H1 (cell line): ENCODE measurements around the gene CAPN10. TPM values are rescaled to one million over a fixed set of nuclear protein-coding genes. Genes with fewer than 3 reads are reported as not detected.

Experiments used
- CTCF ChIA-PET: fragments of 300-600 bp; sonication (Branson Sonifier 250); formaldehyde crosslinking; loops from one replicate; lab custom pipeline; 2021; ENCODE audit not compliant: partially characterized antibody; lab: Charles Lee
- POLR2A ChIA-PET: fragments of 300-600 bp; sonication (Branson Sonifier 250); formaldehyde crosslinking; loops from one replicate; lab custom pipeline; 2021; ENCODE audit warnings: inconsistent platforms; ENCODE audit not compliant: partially characterized antibody; lab: Charles Lee
- DNase-seq, 2 experiments: peaks; one replicate each; pipeline versions ENCODE4 v3.0.0 to v3.0.0-alpha.2; 2010 to 2022; ENCODE audit warnings: low spot score in 2 of 2, low read depth in 1 of 2, mixed read lengths in 1 of 2
- FAIRE-seq: peaks from 2 replicates; lab custom pipeline; 2011; peaks lifted over from hg19 to GRCh38; lab: Jason Lieb, UNC
- H2AFZ ChIP-seq: 2 replicates; pipeline ENCODE4 v1.8.1; 2012; ENCODE audit warnings: low read length, inconsistent platforms
- H2AK5ac ChIP-seq: 2 replicates; pipeline ENCODE4 v1.6.1; 2013; ENCODE audit warnings: low read depth, low read length
- H2BK120ac ChIP-seq: replicated peaks from 2 replicates; pipeline ENCODE3; 2013; ENCODE audit warnings: low read depth, low read length, inconsistent platforms
- H2BK12ac ChIP-seq: 2 replicates; pipeline ENCODE4 v1.6.1; 2013; ENCODE audit warnings: low read depth, low read length
- H2BK15ac ChIP-seq: 2 replicates; pipeline ENCODE4 v1.6.1; 2013; ENCODE audit warnings: low read length
- H2BK20ac ChIP-seq: 2 replicates; pipeline ENCODE4 v1.6.1; 2013; ENCODE audit warnings: low read length
- H2BK5ac ChIP-seq: 2 replicates; pipeline ENCODE4 v1.6.1; 2013; ENCODE audit warnings: low read depth, low read length
- H3K14ac ChIP-seq: 2 replicates; pipeline ENCODE4 v1.6.1; 2013; ENCODE audit warnings: inconsistent platforms; ENCODE audit not compliant: insufficient read length
- H3K18ac ChIP-seq: 2 replicates; pipeline ENCODE4 v1.6.1; 2013; ENCODE audit warnings: low read length; ENCODE audit errors: extremely low read depth
- H3K23ac ChIP-seq: 2 replicates; pipeline ENCODE4 v1.6.1; 2013; ENCODE audit warnings: inconsistent platforms; ENCODE audit not compliant: insufficient read length
- H3K23me2 ChIP-seq: 2 replicates; pipeline ENCODE4 v1.6.1; 2013; ENCODE audit warnings: low read depth, low read length
- H3K27ac ChIP-seq: 2 replicates; pipeline ENCODE4 v1.6.1; 2011; ENCODE audit warnings: low read depth, low read length, inconsistent platforms
- H3K27me3 ChIP-seq, 4 experiments: replicated peaks in 1 of 4; 1 replicate in 1 of 4; 2 replicates in 3 of 4; pipeline versions ENCODE4 v1.6.1 to v1.8.1; 2011 to 2013; ENCODE audit warnings: low read length in 3 of 4, mild to moderate bottlenecking in 3 of 4, inconsistent platforms in 2 of 4, mixed read lengths in 2 of 4, moderate library complexity in 1 of 4; ENCODE audit not compliant: control insufficient read depth in 3 of 4, insufficient read depth in 3 of 4; ENCODE audit errors: extremely low read depth in 1 of 4
- H3K36me3 ChIP-seq, 4 experiments: 2 replicates each; pipeline versions ENCODE4 v1.6.1 to v1.8.1; 2011 to 2013; ENCODE audit warnings: mild to moderate bottlenecking in 4 of 4, low read length in 3 of 4, moderate library complexity in 2 of 4, control low read depth in 1 of 4, inconsistent platforms in 1 of 4; ENCODE audit not compliant: insufficient read depth in 4 of 4, control insufficient read depth in 2 of 4
- H3K4ac ChIP-seq: replicated peaks from 2 replicates; pipeline ENCODE3; 2013; ENCODE audit warnings: low read length, low read depth, mixed read lengths, inconsistent platforms; ENCODE audit not compliant: insufficient read length
- H3K4me1 ChIP-seq, 4 experiments: replicated peaks in 1 of 4; 1 replicate in 1 of 4; 2 replicates in 3 of 4; pipeline versions ENCODE4 v1.6.1 to v1.8.1; 2011 to 2013; ENCODE audit warnings: low read length in 3 of 4, inconsistent platforms in 2 of 4, mixed read lengths in 1 of 4; ENCODE audit not compliant: insufficient read depth in 4 of 4, control insufficient read depth in 3 of 4
- H3K4me2 ChIP-seq, 2 experiments: 2 replicates each; pipeline versions ENCODE4 v1.6.1 to v1.8.1; 2011 to 2013; ENCODE audit warnings: low read depth in 2 of 2, low read length in 2 of 2, control low read depth in 1 of 2, inconsistent platforms in 1 of 2, mild to moderate bottlenecking in 1 of 2; ENCODE audit not compliant: insufficient read depth in 1 of 2
- H3K4me3 ChIP-seq, 4 experiments: fragments of 200-600, 300-600 bp in 1 of 4; sonication (generic), shearing (Covaris generic), sonication (Bioruptor Twin) in 1 of 4; 2 replicates each; pipeline versions ENCODE4 v1.5.1 to v1.8.1; 2011 to 2016; ENCODE audit warnings: low read length in 4 of 4, low read depth in 3 of 4, control low read depth in 2 of 4, inconsistent platforms in 2 of 4, mild to moderate bottlenecking in 2 of 4, mixed read lengths in 1 of 4, moderate library complexity in 1 of 4; ENCODE audit not compliant: insufficient read depth in 2 of 4; ENCODE audit errors: extremely low read depth in 1 of 4
- H3K56ac ChIP-seq: replicated peaks from 2 replicates; pipeline ENCODE3; 2013; ENCODE audit warnings: low read depth, mild to moderate bottlenecking, mixed read lengths, low read length, inconsistent platforms; ENCODE audit not compliant: insufficient read length
- H3K79me1 ChIP-seq: 2 replicates; pipeline ENCODE4 v1.6.1; 2013; ENCODE audit warnings: low read depth, low read length, control low read depth
- H3K79me2 ChIP-seq, 2 experiments: 2 replicates each; pipeline versions ENCODE4 v1.6.1 to v1.8.1; 2012 to 2013; ENCODE audit warnings: low read length in 2 of 2, mild to moderate bottlenecking in 2 of 2, inconsistent platforms in 1 of 2; ENCODE audit not compliant: insufficient read depth in 2 of 2, control insufficient read depth in 1 of 2
- H3K9ac ChIP-seq, 4 experiments: replicated peaks in 1 of 4; 1 replicate in 1 of 4; 2 replicates in 3 of 4; pipeline versions ENCODE4 v1.6.1 to v1.8.1; 2011 to 2013; ENCODE audit warnings: low read depth in 3 of 4, low read length in 3 of 4, control low read depth in 2 of 4, mild to moderate bottlenecking in 2 of 4, moderate library complexity in 2 of 4, inconsistent platforms in 1 of 4; ENCODE audit errors: extremely low read depth in 1 of 4
- H3K9me3 ChIP-seq, 2 experiments: 2 replicates each; pipeline versions ENCODE4 v1.6.1 to v1.8.1; 2012 to 2013; ENCODE audit warnings: mild to moderate bottlenecking in 2 of 2, moderate library complexity in 2 of 2, control low read depth in 1 of 2, inconsistent platforms in 1 of 2, low read depth in 1 of 2, low read length in 1 of 2, mixed read lengths in 1 of 2; ENCODE audit not compliant: insufficient read depth in 2 of 2
- H4K20me1 ChIP-seq, 2 experiments: replicated peaks in 1 of 2; 2 replicates each; pipeline versions ENCODE3 to v1.8.1; 2011 to 2013; ENCODE audit warnings: inconsistent platforms in 2 of 2, low read length in 2 of 2, mild to moderate bottlenecking in 1 of 2; ENCODE audit not compliant: insufficient read depth in 2 of 2, control insufficient read depth in 1 of 2
- H4K5ac ChIP-seq: 2 replicates; pipeline ENCODE4 v1.6.1; 2013; ENCODE audit warnings: low read length, low read depth, mixed read lengths, inconsistent platforms; ENCODE audit not compliant: insufficient read length
- H4K8ac ChIP-seq: 2 replicates; pipeline ENCODE4 v1.8.0; 2013; ENCODE audit warnings: mild to moderate bottlenecking, moderate library complexity, low read length, inconsistent platforms; ENCODE audit not compliant: insufficient read depth; ENCODE audit errors: extremely low read depth
- H4K91ac ChIP-seq: replicated peaks from 2 replicates; pipeline ENCODE3; 2013; ENCODE audit warnings: low read length, mixed read lengths, inconsistent platforms; ENCODE audit not compliant: insufficient read length
- BCL11A ChIP-seq, 2 experiments: IDR thresholded peaks; one replicate each; pipeline ENCODE4 v1.6.1; 2011; ENCODE audit warnings: low read depth in 2 of 2, low read length in 2 of 2, mild to moderate bottlenecking in 2 of 2
- CBX5 ChIP-seq: fragments of 300-800, 300-1000 bp; sonication (generic); IDR thresholded peaks from 2 replicates; pipeline ENCODE4 v1.7.1; 2016; ENCODE audit warnings: antibody characterized with exemption, low read length, low read depth
- HDAC2 ChIP-seq, 2 experiments: fragments of 300-600 bp in 1 of 2; sonication (generic) in 1 of 2; IDR thresholded peaks; 2 replicates each; pipeline ENCODE4 v1.6.1; 2011 to 2012; ENCODE audit warnings: low read depth in 2 of 2, low read length in 2 of 2, mild to moderate bottlenecking in 2 of 2, moderate library complexity in 2 of 2, borderline replicate concordance in 1 of 2, inconsistent platforms in 1 of 2
- JUN ChIP-seq: IDR thresholded peaks from 2 replicates; pipeline ENCODE4 v1.6.1; 2011; ENCODE audit warnings: low read depth, mild to moderate bottlenecking, improper control_type of control experiment, low read length
- NRF1 ChIP-seq: IDR thresholded peaks from 2 replicates; pipeline ENCODE4 v1.6.1; 2011; ENCODE audit warnings: mild to moderate bottlenecking, low read depth, low read length, improper control_type of control experiment
- PHF8 ChIP-seq: fragments of 200-600 bp; sonication (generic); conservative IDR thresholded peaks from 2 replicates; pipeline ENCODE4 v1.7.1; 2012; ENCODE audit warnings: low read depth, mild to moderate bottlenecking, inconsistent platforms, low read length, moderate library complexity
- RNF2 ChIP-seq: fragments of 200-900, 300-1000 bp; sonication (generic); IDR thresholded peaks from 2 replicates; pipeline ENCODE4 v1.7.1; 2016; ENCODE audit warnings: borderline replicate concordance, low read depth, mild to moderate bottlenecking, antibody characterized with exemption, low read length; ENCODE audit not compliant: poor library complexity, severe bottlenecking; ENCODE audit errors: missing control alignments
- SP1 ChIP-seq: IDR thresholded peaks from 2 replicates; pipeline ENCODE4 v1.6.1; 2011; ENCODE audit warnings: low read depth, low read length
- SP4 ChIP-seq: IDR thresholded peaks from 2 replicates; pipeline ENCODE4 v1.6.1; 2012; ENCODE audit warnings: low read length, inconsistent platforms
- TAF1 ChIP-seq: IDR thresholded peaks from 2 replicates; pipeline ENCODE4 v1.6.1; 2011; ENCODE audit warnings: mild to moderate bottlenecking, low read depth, low read length
- YY1 ChIP-seq: IDR thresholded peaks from 2 replicates; pipeline ENCODE4 v1.6.1; 2011; ENCODE audit warnings: low read depth, mild to moderate bottlenecking, low read length
- whole genome bisulfite sequencing, 2 experiments: shearing (Covaris generic) in 1 of 2; methylation state at CpG; one replicate each; pipeline versions ENCODE4 v1.1.6 to v1.1.7; 2013 to 2015; ENCODE audit warnings: low lambda C conversion rate in 2 of 2, mixed read lengths in 2 of 2, inconsistent platforms in 1 of 2, low coverage in 1 of 2, missing lambda C conversion rate in 1 of 2; ENCODE audit not compliant: insufficient replicate concordance in 2 of 2, insufficient coverage in 1 of 2, insufficient read length in 1 of 2; ENCODE audit errors: extremely low coverage in 1 of 2, missing lambda C conversion rate in 1 of 2; 5-methylcytosine and 5-hydroxymethylcytosine counted together
- polyA plus RNA-seq, 7 experiments: library from polyadenylated mRNA; depleted of rRNA in 3 of 7; stranded (reverse) in 5 of 7; unstranded in 2 of 7; fragments of >200 nt in 5 of 7; fragments of 200-250 nt in 2 of 7; gene quantifications; 1 replicate in 5 of 7; 2 replicates in 1 of 7; 4 replicates in 1 of 7; pipeline versions ENCODE4 v1.2.1 to v1.2.3, GENCODE V29; 2011 to 2013; ENCODE audit warnings: missing spikeins in 2 of 7, mixed read lengths in 2 of 7
- total RNA-seq: library from RNA; stranded (reverse); fragmentation: NEBNext Ultra II Directional; extraction: Animal tissue kit (Norgen Biotek cat#: 25700); gene quantifications from 2 replicates; pipeline ENCODE4 v1.2.1, GENCODE V29; 2021

CAPN10 gene
- total and polyA plus RNA-seq, 2 of the 8 experiments (the other 6 are each of a cell fraction or from before 2014, with no cell fraction given) = 30.7 to 39.8 TPM

DNA sequence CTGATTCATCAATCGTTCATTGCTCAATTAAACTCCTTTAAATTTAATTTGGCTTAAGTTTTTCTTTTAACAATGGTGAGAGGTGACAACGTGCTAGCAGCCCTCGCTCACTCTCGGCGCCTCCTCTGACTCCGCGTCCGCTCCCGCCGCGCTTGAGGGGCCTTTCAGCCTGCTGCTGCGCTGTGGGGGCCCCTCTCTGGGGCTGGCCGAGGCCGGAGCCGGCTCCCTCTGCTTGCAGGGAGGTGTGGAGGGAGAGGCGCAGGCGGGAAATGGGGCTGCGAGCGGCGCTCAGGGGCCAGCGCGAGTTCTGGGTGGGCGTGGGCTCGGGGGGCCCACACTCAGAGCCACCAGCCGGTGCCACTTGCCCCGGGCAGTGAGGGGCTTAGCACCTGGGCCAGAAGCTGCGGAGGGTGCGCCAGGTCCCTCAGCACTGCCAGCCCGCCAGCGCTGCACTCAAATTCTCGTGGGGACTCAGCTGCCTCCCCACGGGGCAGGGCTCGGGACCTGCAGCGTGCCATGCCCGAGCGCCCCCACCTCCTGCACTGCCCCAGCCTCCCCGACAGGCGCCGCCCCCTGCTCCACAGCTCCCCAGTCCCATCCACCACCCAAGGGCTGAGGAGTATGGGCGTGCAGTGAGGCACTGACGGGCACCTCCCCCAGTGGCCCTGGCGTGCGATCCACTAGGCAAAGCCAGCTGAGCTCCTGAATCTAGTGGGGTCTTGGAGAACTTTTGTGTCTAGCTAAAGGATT, 48.3 kb upstream of the CAPN10 start:
- H2BK120ac ChIP-seq = no peak overlapping the region
- no peak overlapping the region for H3K27ac ChIP-seq
- H4K5ac ChIP-seq = no peak overlapping the region
- H3K4ac ChIP-seq = no peak overlapping the region
- H3K36me3 ChIP-seq = no peaks in the 10 kb centered on the region; a peak in 3 of 8 replicates
- POLR2A ChIA-PET = no interaction called here
- no peaks in the 10 kb centered on the region for H3K23me2 ChIP-seq
- no peak overlapping the region for H2BK12ac ChIP-seq
- no peak overlapping the region for H4K8ac ChIP-seq
- H2BK15ac ChIP-seq = no peak overlapping the region
- H3K79me1 ChIP-seq = no peaks in the 10 kb centered on the region
- no peak overlapping the region for H2AK5ac ChIP-seq
- H3K4me3 ChIP-seq = no peak overlapping the region
- no peaks in the 10 kb centered on the region for H3K79me2 ChIP-seq
- FAIRE-seq (no peak), DNase-seq (no peak)
- H3K4me2 ChIP-seq = no peak overlapping the region
- no peak overlapping the region for H4K91ac ChIP-seq
- no peak overlapping the region for H2BK20ac ChIP-seq
- H3K18ac ChIP-seq = no peak overlapping the region
- H4K20me1 ChIP-seq = no peaks in the 10 kb centered on the region
- no peak overlapping the region for H2BK5ac ChIP-seq
- peaks cover 8 to 13% of the 10 kb centered on the region in 2 experiments for H3K9me3 ChIP-seq
- H3K14ac ChIP-seq = no peak overlapping the region
- no peak overlapping the region for H3K9ac ChIP-seq
- WGBS, 2 experiments = 92% methylated on average over 20 of the region's 43 CpGs; no CpG with 5 or more reads in 1 of the 2 experiments
- H3K4me1 ChIP-seq = no peaks in the 10 kb centered on the region
- no peak overlapping the region for H3K56ac ChIP-seq
- no peaks in the 10 kb centered on the region for H3K27me3 ChIP-seq
- no peak overlapping the region for H2AFZ ChIP-seq
- H3K23ac ChIP-seq = no peak overlapping the region
- CTCF ChIA-PET = interaction anchor here (1.0 to 1.4 kb wide), 2 partner anchors 17 to 24 kb away, joined by 3 read pairs; no protein-coding TSS in a partner anchor
- TF ChIP-seq JUN (no peak), CBX5 (no peak), NRF1 (no peak), TAF1 (no peak), SP1 (no peak), PHF8 (no peak), RNF2 (no peak), HDAC2 (IDR thresholded peaks at IDR 0.05; ENCODE audit: borderline replicate concordance in 1 of 2, low read depth in 2 of 2, low read length in 2 of 2) (no peak), SP4 (no peak), YY1 (no peak), BCL11A (IDR thresholded peaks at IDR 0.05; ENCODE audit: low read depth in 2 of 2, low read length in 2 of 2) (no peak)
